Measurements from ENCODE around the gene GCC2.
"Not testable (repeated sequence)": the region's sequence is repeated elsewhere in the genome, so short reads cannot be mapped to it uniquely, and the experiment has no call there.

Gene GCC2

DNA sequence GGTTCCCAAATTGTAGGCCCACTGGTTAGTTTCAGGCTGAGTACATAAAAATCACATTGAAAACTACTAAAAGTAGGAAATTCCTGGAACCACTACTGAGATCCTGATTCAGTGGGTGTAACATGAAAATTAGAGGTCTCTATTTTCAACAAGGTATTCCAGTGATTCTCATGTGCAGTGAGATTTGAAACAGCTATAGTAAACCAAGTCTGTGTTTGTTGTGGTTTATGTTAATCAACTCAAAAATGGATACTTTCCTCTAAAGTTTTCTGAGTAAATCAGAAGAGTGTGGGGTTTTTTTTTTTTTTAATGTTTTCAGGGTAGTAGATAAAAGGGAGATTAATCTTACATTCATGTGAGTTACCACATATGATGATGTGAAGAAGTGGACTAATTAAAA is 42.8 kb downstream of the GCC2 start:
- no peaks in the 10 kb centered on the region for H3K4me1 ChIP-seq (ENCODE audit: control insufficient read depth, insufficient read depth, low read length)
- H3K4me3 ChIP-seq (ENCODE audit: low read depth, low read length), result no peak overlapping the region
- H3K9ac ChIP-seq (ENCODE audit: low read depth, low read length), result no peak overlapping the region
- no peaks in the 10 kb centered on the region for H3K9me3 ChIP-seq (ENCODE audit: control insufficient read depth, insufficient read depth, low read length)
- no peaks in the 10 kb centered on the region for H3K27me3 ChIP-seq (ENCODE audit: control insufficient read depth, insufficient read depth, low read length)
- peaks cover 8% of the 10 kb centered on the region for H3K36me3 ChIP-seq (ENCODE audit: control insufficient read depth, insufficient read depth, low read length)

DNA sequence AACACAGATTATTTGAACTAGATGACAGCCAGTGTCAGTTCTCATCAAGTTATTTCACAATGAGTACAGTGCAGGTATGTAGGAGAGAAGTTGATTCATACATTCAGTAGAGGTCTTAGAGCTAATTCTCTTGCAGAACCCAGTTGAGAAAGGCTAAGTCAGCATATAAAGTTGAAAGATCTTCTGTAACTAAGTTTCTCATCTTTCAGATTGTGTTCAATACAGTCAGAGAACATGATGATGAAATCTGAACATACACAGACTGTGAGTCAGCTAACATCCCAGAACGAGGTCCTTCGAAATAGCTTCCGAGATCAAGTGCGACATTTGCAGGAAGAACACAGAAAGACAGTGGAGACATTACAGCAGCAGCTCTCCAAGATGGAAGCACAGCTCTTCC is 43.4 kb downstream of the GCC2 start:
- peaks cover 7% of the 10 kb centered on the region for H3K36me3 ChIP-seq (ENCODE audit: control insufficient read depth, insufficient read depth, low read length)

DNA sequence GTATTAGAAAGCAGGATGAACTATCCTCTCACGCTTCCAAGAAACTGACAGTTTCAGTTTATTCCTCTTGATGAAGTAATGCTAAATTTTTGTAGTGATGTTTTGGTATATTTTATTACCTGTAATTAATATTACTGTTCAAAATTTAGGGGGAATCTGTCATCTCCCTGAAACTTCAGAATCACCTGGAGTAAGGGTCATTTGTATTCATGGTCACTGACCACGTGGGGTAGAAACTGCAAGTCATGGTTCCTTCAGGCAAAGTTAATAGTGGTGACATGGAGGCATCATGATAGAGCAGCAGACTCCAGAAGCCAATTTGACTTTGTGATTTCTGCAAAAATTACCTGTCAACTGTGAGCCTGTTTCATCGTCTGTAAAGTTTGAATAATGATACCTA is 47.2 kb downstream of the GCC2 start:
- H3K4me1 ChIP-seq (ENCODE audit: control insufficient read depth, insufficient read depth, low read length); H3K36me3 ChIP-seq (ENCODE audit: control insufficient read depth, insufficient read depth, low read length); H3K9me3 ChIP-seq (ENCODE audit: control insufficient read depth, insufficient read depth, low read length); H3K9ac ChIP-seq (ENCODE audit: low read depth, low read length); H3K4me3 ChIP-seq (ENCODE audit: low read depth, low read length); H3K27me3 ChIP-seq (ENCODE audit: control insufficient read depth, insufficient read depth, low read length): not testable (repeated sequence)

More for the DNA sequence above, 43.4 kb downstream of the GCC2 start:
- no peaks in the 10 kb centered on the region for H3K4me1 ChIP-seq (ENCODE audit: control insufficient read depth, insufficient read depth, low read length)
- no peaks in the 10 kb centered on the region for H3K27me3 ChIP-seq (ENCODE audit: control insufficient read depth, insufficient read depth, low read length)
- no peak overlapping the region for H3K4me3 ChIP-seq (ENCODE audit: low read depth, low read length)
- no peaks in the 10 kb centered on the region for H3K9me3 ChIP-seq (ENCODE audit: control insufficient read depth, insufficient read depth, low read length)
- no peak overlapping the region for H3K9ac ChIP-seq (ENCODE audit: low read depth, low read length)

DNA sequence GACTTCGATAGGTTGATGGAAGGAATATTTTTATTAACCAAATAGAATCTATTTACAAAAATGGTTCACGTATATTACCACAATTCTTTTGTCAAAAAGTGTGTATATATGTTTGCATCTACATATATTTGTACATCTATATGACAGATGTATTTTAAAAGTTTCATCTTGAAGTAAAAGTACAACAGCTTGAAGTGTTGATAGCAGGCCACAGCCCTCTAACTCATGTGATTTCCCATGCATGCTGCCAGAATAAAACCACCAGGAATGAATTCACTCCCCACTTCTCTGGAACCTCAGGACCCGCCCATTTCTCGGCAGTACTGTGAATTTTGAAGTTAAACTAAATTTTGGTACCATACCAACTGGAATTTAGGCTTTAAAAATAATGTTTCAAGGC is 58.6 kb downstream of the GCC2 start:
- not testable (repeated sequence) for H3K9ac ChIP-seq (ENCODE audit: low read depth, low read length); H3K4me1 ChIP-seq (ENCODE audit: control insufficient read depth, insufficient read depth, low read length); H3K36me3 ChIP-seq (ENCODE audit: control insufficient read depth, insufficient read depth, low read length); H3K27me3 ChIP-seq (ENCODE audit: control insufficient read depth, insufficient read depth, low read length); H3K9me3 ChIP-seq (ENCODE audit: control insufficient read depth, insufficient read depth, low read length); H3K4me3 ChIP-seq (ENCODE audit: low read depth, low read length)

DNA sequence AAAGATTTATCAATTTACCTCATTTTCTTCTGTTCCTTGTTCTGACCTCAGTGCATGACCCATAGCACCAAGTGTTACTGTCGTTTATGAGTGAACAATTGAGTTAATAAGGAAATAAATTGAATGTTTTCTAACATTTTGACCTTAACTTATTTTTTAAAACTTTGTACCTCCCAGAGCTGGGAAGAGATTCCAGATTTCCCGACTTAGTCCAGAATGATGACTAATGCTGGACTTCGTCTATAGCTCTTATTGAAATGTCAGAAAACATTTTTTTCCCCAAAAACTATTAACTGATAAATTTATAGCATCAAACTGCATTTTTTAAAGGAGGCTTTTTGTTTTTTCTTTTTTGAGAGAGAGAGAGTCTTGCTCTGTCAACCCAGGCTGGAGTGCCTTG is 63.4 kb downstream of the GCC2 start:
- not testable (repeated sequence) for H3K9me3 ChIP-seq (ENCODE audit: control insufficient read depth, insufficient read depth, low read length); H3K4me1 ChIP-seq (ENCODE audit: control insufficient read depth, insufficient read depth, low read length); H3K4me3 ChIP-seq (ENCODE audit: low read depth, low read length); H3K36me3 ChIP-seq (ENCODE audit: control insufficient read depth, insufficient read depth, low read length); H3K9ac ChIP-seq (ENCODE audit: low read depth, low read length); H3K27me3 ChIP-seq (ENCODE audit: control insufficient read depth, insufficient read depth, low read length)

DNA sequence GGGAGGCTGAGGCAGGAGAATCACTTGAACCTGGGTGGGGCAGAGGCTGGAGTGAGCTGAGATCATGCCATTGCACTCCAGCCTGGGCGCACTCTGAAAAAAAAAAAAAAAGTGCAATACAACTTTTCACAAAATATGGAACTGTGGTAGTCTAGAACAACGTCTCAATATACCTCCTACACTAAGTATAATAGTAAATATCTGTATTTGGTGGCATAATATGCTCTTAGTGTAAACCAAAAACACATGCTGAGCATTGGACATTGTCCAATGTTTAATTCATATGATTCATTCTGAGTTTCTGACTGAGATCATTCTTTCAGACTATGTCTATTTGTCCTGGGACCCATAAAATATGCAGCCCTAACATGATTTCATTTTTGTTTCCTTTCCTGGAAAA is 65.5 kb downstream of the GCC2 start:
- H3K9ac ChIP-seq (ENCODE audit: low read depth, low read length); H3K4me1 ChIP-seq (ENCODE audit: control insufficient read depth, insufficient read depth, low read length); H3K36me3 ChIP-seq (ENCODE audit: control insufficient read depth, insufficient read depth, low read length); H3K27me3 ChIP-seq (ENCODE audit: control insufficient read depth, insufficient read depth, low read length); H3K9me3 ChIP-seq (ENCODE audit: control insufficient read depth, insufficient read depth, low read length); H3K4me3 ChIP-seq (ENCODE audit: low read depth, low read length): not testable (repeated sequence)

DNA sequence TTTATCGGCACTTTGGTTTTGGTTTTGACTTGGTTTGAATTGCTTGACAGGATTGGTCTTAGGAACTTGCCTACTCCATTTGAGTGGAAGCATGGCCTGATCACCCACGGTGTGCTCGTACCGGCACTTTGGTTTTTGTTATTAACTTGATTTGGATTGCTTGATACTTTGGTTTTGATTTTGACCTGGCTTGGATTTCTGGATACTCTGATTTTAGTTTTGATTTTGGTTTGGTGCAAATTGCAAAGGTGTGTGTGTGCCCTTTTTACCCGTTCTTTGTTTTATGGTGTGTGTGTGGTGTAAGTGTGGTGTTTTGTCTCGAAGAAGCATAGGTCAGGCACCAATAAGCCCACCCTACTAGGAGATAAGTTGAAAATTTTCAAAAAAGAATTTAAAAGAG is 75.7 kb downstream of the GCC2 start:
- H3K4me1 ChIP-seq (ENCODE audit: control insufficient read depth, insufficient read depth, low read length); H3K4me3 ChIP-seq (ENCODE audit: low read depth, low read length); H3K27me3 ChIP-seq (ENCODE audit: control insufficient read depth, insufficient read depth, low read length); H3K9ac ChIP-seq (ENCODE audit: low read depth, low read length); H3K36me3 ChIP-seq (ENCODE audit: control insufficient read depth, insufficient read depth, low read length); H3K9me3 ChIP-seq (ENCODE audit: control insufficient read depth, insufficient read depth, low read length): not testable (repeated sequence)

DNA sequence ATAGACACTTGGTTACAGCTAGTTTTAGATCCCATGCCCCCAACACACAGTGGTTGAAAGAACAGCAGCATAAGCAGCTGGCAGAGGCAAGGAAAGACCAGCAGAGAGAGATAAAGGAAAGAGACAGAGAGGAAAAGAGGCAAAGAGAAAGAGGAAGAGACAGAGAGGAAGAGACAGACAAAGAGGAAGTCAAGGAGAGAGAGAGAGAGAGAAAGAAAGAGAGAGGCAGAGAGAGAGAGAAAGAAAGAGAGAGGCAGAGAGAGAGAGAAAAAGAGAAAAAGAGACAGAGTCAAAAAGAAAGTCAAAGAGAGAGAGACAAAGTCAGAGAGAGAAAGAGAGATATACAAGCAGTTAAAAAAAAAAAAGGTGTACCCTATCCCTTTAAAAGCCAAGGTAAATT is 76.3 kb downstream of the GCC2 start:
- H3K27me3 ChIP-seq (ENCODE audit: control insufficient read depth, insufficient read depth, low read length); H3K4me1 ChIP-seq (ENCODE audit: control insufficient read depth, insufficient read depth, low read length): not testable (repeated sequence)

DNA sequence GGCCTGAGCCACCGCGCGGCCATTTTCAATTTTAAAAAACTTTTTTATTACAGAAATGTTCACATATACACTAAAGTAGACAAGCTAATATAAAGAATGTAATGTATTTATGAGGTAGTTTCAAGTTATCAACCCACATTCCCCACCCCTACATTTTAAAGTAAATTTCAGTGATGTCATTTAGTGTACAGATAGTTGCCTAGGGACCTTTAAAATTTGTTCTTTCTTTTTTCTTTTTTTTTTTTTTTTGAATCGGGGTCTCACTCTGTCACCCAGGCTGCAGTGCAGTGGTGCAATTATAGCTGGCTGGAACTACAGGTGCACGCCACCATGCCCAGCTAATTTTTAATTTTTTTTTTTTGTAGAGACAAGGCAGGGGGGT is 82.7 kb downstream of the GCC2 start:
- no peak overlapping the region for H3K9ac ChIP-seq (ENCODE audit: low read depth, low read length)
- H3K4me1 ChIP-seq (ENCODE audit: control insufficient read depth, insufficient read depth, low read length), result peaks cover 3% of the 10 kb centered on the region
- no peak overlapping the region for H3K4me3 ChIP-seq (ENCODE audit: low read depth, low read length)
- no peaks in the 10 kb centered on the region for H3K9me3 ChIP-seq (ENCODE audit: control insufficient read depth, insufficient read depth, low read length)
- no peaks in the 10 kb centered on the region for H3K36me3 ChIP-seq (ENCODE audit: control insufficient read depth, insufficient read depth, low read length)
- peaks cover 8% of the 10 kb centered on the region for H3K27me3 ChIP-seq (ENCODE audit: control insufficient read depth, insufficient read depth, low read length)

More for the DNA sequence above, 76.3 kb downstream of the GCC2 start:
- not testable (repeated sequence) for H3K36me3 ChIP-seq (ENCODE audit: control insufficient read depth, insufficient read depth, low read length); H3K9ac ChIP-seq (ENCODE audit: low read depth, low read length); H3K4me3 ChIP-seq (ENCODE audit: low read depth, low read length); H3K9me3 ChIP-seq (ENCODE audit: control insufficient read depth, insufficient read depth, low read length)

DNA sequence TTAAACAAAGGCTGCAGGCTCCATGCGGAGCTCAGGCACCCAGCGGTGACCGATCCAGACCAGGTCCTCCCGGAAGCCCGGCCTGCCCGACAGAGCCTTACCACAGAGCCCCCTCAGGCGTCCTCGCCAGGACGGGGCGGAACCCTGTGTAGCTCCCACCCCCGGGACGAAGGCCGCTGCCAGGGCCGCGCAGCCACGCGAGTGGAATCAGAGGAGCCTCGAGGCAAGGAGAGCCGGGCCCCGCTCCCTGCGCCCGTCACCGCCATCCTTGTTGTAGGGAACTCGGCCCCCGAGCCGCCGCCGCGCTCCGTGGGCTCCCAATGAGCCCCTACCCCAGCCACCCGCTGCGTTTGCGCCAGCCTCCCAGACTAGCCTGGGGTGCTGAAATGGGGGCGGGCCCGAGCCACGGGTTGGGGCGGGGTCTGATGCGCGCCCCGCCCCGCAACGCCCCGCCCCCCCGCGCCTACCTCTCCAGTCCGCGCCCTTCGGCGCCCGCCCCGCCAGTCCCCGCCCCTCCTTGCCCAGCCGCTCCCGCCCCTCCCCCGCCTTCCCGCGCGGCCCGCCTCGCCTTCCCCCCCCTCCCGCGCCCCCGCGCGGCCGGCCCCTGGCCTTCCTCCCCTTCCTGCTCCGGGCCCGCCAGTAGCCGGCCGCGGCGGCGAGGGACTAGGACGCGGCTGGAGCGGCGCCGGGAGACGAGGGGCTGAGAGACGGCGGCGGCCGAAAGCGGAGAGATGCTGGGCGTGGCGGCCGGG is 85.0 kb downstream of the GCC2 start, which contains the start of gene LIMS1:
TSS of gene LIMS1 (plus strand) at position 639 of the 752 bp plus-strand sequence. CDS start at position 732, 93 bp downstream.
- Histone ChIP-seq H3K4me1 (ENCODE audit: control insufficient read depth, insufficient read depth, low read length) (peaks cover 9% of the 10 kb centered on the region), H3K27me3 (ENCODE audit: control insufficient read depth, insufficient read depth, low read length) (peaks cover 8% of the 10 kb centered on the region), H3K9me3 (ENCODE audit: control insufficient read depth, insufficient read depth, low read length) (no peaks in the 10 kb centered on the region), H3K36me3 (ENCODE audit: control insufficient read depth, insufficient read depth, low read length) (no peaks in the 10 kb centered on the region), H3K9ac (ENCODE audit: low read depth, low read length) (peak within 1 kb of the TSS; percentile 79), H3K4me3 (ENCODE audit: low read depth, low read length) (peak within 1 kb of the TSS; percentile 74)

DNA sequence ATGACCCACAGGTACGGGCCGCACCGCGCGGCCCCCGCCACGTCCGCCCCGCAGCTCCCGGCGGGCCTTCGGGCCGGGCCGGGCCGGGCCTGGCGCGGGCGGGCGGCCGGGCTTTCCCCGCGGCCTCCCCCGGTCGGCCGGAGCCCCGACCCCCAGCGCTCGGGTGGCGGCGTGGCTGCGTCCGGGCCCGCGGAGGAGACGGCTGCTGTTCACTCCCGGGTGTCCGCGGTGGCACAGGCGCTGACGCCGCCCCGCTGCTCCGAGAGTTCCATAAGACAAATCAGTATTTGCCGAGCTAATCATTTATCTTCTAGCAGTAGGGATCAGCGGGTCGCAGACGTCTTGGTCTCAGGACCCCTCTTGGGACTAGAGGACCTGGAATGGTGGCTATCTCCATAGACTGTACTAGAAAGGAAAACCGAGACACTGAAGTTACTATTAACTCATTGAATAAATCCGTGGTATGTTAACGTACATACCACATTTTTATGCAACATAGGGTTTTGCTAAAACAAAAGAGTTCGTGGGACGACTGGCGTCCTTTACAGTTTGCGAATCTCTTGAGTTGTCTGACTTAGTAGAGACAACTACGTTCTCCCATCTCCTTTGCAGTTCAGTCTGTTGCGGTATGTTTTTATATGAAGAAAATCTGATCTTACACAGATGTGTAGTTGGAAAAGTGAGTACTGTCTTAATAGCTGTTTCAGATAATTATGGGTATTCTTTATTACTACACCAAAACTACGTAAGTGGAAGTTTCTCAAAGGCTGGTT is 85.8 kb downstream of the GCC2 start:
- Histone ChIP-seq H3K4me1 (ENCODE audit: control insufficient read depth, insufficient read depth, low read length) (peaks cover 9% of the 10 kb centered on the region), H3K9ac (ENCODE audit: low read depth, low read length) (peak overlapping the region; percentile 20)

DNA sequence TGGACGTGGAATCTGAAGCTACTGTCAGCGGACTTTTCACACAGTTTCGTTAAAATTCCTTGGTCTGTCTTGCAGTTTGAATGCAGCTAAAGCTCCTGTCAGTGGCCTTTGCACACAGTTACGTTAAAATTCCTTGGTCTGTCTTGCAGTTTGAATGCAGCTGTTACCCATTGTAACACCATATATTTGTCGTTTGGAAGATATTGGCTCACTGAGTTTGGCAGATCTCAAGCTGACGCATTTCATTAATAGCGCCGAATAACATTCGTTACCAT is 86.3 kb downstream of the GCC2 start:
- Histone ChIP-seq H3K4me3 (ENCODE audit: low read depth, low read length) (peak overlapping the region; percentile 71), H3K4me1 (ENCODE audit: control insufficient read depth, insufficient read depth, low read length) (peaks cover 9% of the 10 kb centered on the region), H3K36me3 (ENCODE audit: control insufficient read depth, insufficient read depth, low read length) (no peaks in the 10 kb centered on the region), H3K27me3 (ENCODE audit: control insufficient read depth, insufficient read depth, low read length) (peaks cover 8% of the 10 kb centered on the region), H3K9me3 (ENCODE audit: control insufficient read depth, insufficient read depth, low read length) (no peaks in the 10 kb centered on the region), H3K9ac (ENCODE audit: low read depth, low read length) (no peak overlapping the region)

More for the DNA sequence above, 85.8 kb downstream of the GCC2 start:
- Histone ChIP-seq H3K27me3 (ENCODE audit: control insufficient read depth, insufficient read depth, low read length) (peaks cover 8% of the 10 kb centered on the region), H3K4me3 (ENCODE audit: low read depth, low read length) (peak overlapping the region; percentile 71), H3K36me3 (ENCODE audit: control insufficient read depth, insufficient read depth, low read length) (no peaks in the 10 kb centered on the region), H3K9me3 (ENCODE audit: control insufficient read depth, insufficient read depth, low read length) (no peaks in the 10 kb centered on the region)

Data from iPS-15b (cell line).